ENCODE results near the gene PRPF19.

Gene PRPF19

DNA sequence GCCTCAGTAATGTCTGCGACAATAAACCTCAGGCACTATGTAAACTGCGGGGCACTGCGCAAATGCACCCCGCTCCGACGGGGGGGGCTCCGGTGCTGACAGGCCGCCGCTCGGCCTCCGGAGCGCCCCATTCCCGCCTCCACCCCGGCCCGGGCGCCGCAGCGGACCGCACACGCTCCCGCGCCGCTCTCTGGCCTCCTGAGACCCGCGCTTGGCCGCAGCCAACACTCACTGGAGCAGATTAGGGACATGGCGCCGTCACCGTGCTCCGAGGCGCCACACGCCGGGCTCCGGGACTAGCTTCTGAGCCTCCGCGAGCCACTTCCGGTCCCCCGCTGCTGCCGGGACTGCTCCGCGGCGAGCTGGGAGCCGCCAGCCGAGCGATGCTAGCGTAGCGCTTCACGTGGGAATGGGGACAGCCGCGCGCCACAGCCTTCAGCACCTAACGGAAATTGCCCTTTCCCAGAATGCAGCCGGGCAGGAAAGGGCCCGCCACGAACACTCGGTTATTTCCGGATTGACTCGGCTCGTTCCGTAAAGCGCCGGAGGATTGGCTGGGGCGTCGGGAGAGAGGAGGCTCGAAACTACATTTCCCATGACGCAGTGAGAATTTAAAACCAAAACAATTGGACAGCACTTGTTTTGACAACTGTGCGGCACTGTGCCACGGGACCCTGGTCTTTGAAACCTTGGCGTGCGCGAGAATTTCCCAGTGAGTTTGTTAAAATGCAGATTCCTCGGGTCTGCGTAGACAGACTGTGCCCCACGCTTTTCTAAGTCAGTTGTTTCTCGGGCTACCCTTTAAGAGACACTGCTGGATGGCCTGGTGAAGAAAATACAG lies at the start of gene PRPF19:
PRPF19 (minus strand) TSS at position 454 of the 841 bp plus-strand sequence; CDS start at position 251, 203 bp downstream.
- peak within 1 kb of the TSS; percentile 83 to 98 (median 94) for H3K27ac ChIP-seq
- H3K4me3 ChIP-seq, result peak within 1 kb of the TSS; percentile 66 to 100 (median 95)

DNA sequence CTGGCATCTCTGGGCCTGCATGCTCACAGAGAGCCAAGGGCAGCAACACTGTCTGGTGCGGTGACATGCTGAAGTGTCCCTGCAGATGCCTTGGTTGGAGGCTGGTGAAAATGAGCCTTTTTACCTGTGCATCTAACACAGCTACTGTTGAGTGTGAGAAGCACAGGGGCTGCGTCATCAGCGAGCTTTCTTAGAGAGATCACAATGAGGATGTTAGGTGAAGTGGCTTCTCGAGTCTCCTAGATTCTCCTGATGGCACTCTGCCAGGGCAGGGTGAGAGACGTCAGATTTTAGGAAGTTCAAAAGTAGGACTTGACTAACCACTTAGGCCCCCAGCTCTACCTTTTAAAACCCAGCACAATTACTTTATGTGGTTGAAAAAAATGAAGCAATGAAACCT lies 49.2 kb upstream of the PRPF19 start:
- Histone ChIP-seq H3K4me3 (no peak overlapping the region), H3K27ac (no peak overlapping the region)

DNA sequence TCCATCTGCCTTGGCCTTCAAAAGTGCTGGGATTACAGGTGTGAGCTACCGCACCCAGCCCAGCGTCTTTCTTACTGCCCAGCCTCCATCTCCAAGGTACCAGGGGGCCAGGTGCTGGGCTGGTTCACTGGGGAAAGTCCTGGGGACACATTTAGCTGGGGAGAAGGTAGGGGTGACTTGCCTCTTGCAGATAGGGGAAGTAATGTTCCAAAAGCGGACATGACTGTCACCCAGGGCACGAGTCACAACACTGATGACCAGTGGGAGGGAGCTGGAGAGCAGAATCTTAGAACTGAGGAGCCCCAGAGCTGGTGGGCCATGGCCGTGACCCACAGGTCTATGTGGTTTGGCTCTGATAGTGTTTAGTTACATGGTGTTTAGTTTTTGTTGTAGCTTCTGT lies 48.0 kb upstream of the PRPF19 start:
- peak overlapping the region in 2 of 21 experiments; percentile 30 to 44 for H3K27ac ChIP-seq

DNA sequence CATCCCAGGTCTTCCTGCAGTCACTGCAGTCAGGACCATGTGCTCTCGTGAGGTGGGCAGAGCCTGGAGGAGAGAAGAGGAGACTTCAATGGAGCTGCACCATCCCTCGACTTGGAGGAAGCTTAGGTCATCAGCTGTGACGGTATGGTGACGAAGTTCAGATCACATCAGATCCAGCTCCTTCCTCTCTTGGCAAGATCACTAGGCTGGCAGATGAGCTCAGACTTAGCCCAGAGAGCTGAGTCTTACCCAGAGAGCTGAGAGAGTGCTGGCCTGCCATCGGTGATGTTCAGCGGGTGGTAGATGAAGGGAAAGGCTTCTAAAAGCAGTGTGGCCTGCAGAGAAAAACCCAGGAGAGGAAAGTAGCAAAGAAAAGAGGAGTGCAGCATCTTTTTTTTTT lies 47.4 kb upstream of the PRPF19 start:
- H3K27ac ChIP-seq, result peak overlapping the region in 4 of 21 experiments; percentile 8 to 92 (median 90)
- H3K4me3 ChIP-seq, result no peak overlapping the region

More for the DNA sequence above, 48.0 kb upstream of the PRPF19 start:
- no peak overlapping the region for H3K4me3 ChIP-seq

DNA sequence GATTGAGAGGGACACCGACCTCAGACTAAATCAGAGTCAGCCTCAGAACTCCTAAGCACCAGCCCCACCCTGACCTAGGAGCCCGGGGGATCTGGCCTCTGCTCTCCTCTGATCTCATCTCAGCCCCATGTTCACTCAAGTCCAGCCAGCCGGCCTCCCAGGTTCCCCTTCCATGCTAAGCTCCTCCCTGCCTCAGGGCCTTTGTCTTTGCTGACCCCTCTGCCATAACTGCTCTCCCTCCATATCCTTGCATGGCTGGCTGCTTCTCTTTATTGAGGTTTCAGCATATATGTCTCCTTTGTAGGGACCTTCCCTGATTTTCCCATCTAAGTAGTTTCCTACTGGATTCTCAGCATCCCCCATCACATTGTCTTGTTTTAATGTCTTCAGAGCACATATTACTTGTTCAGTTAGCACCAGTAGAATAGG lies 46.4 kb upstream of the PRPF19 start:
- Histone ChIP-seq H3K27ac (peak overlapping the region in 20 of 21 experiments; percentile 49 to 93 (median 86)), H3K4me3 (peak overlapping the region in 6 of 7 experiments; percentile 28 to 45 (median 34))

DNA sequence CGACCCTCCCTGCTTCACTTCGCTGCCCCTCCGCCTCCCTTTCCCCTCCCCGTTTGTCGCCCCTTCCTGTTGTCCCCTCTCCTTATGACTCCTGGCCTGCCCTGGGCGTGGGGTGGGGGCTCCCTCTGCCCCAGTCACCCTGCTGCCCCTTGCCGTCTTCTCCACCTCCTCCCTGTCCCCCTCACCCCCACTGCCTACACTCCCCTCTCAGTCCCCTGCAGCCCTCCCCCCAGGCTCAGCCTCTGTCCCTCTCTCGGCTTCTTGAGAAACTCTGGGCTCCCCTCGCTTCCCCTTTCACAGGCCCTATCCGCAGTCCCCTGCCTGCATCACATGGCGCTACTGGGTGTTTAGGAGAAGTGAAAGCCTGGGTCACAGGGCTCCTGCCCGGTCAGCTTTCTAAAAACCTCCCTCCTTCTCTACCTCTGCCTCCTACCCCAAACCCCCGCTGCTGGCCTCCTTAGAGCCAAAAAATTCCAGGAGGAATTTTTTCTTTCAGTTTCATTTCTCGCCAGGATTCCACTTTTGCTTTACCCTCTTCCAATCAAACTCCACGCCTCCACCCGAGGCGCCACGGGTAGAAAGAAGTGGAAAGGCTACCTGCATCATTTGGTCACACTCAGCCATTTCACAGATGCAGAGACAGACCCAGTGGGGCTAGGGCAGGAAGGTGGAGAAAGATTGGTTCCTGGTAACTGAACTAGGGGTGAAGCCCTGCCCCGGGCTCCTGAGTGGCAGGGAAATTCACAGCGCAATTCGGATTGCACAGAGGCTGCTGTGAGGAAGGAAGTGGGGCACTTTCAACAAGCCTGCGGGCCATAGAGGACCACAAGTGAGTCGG lies 45.7 kb upstream of the PRPF19 start, which contains the start of gene SLC15A3:
SLC15A3 (minus strand) TSS at position 273 of the 838 bp plus-strand sequence. CDS start 625 bp downstream, outside the sequence.
- H3K4me3 ChIP-seq, result peak within 1 kb of the TSS; percentile 20 to 45 (median 30)

DNA sequence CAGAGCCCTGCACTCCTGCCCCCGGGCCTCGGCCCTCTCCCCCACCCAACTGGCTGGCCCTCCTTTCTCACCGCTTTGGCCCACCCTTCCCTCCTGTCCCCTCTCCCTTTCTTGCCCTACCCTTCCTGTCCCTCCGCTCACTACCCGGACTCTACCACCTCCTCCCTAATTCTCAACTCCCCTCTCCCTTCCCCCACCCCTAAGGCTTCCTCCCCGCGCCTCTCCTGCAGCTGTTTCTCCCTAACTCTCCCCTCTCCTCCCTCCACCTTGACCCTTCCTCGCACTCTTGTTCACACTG lies 45.2 kb upstream of the PRPF19 start:
- peak overlapping the region; percentile 49 to 93 (median 86) for H3K27ac ChIP-seq
- peak overlapping the region; percentile 20 to 45 (median 30) for H3K4me3 ChIP-seq

More for the DNA sequence above, 45.7 kb upstream of the PRPF19 start, which contains the start of gene SLC15A3:
- H3K27ac ChIP-seq, result peak within 1 kb of the TSS; percentile 49 to 93 (median 86)

DNA sequence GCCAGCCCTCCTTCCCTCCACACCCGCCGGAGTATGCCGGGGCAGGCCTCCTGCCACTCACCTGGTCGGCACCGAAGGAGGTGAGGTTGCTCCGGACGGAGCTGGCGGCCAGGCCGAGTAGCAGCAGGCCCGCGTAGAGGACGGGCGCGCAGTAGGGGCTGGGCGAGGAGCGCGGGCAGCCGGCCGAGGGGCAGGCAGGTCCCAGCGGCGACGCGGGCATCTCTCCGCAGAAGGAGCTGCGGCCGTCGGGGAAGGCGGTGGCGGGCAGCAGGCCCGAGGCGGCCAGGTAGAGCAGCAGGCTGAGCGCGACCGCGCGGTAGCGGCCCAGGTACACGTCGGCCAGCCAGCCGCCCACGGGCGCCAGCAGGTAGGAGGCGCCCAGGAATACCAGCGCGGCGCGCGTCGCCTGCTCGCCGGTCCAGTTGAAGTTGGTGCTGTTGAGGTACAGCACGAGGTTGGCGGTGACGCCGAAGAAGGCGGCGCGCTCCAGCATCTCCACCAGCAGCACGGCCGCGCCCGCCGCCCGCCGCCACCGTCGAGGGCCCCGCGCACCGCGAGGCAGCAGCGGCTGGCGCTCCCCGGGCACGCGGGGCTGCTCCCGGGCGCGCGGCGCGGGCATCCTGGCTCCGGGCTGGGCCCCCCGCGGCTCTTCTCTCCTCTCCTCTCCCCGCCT lies 44.7 kb upstream of the PRPF19 start:
- Histone ChIP-seq H3K4me3 (peak overlapping the region; percentile 20 to 45 (median 30)), H3K27ac (peak overlapping the region in 20 of 21 experiments; percentile 49 to 93 (median 86))

DNA sequence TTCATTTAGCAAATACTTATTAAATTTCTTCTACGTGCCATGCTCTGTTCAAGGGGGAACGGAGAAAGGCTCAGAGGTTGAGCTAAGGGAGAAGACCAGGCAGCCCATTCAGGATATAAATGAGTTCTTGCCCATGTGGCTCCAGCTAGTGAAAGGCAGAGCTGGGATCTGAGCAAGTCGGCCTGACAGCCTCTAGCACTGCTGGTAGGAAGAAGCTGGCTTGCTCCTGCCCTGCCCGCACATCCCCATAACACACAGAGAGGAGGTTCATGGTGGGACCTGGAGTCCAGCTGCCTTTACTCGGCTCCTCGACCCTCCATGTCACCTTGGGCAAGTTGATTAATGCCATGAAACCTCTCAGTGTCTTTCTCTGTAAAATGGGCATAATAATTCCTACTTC lies 43.6 kb upstream of the PRPF19 start:
- peak overlapping the region in 2 of 21 experiments; percentile 89 to 92 for H3K27ac ChIP-seq
- H3K4me3 ChIP-seq, result peak overlapping the region in 5 of 7 experiments; percentile 28 to 45 (median 38)

DNA sequence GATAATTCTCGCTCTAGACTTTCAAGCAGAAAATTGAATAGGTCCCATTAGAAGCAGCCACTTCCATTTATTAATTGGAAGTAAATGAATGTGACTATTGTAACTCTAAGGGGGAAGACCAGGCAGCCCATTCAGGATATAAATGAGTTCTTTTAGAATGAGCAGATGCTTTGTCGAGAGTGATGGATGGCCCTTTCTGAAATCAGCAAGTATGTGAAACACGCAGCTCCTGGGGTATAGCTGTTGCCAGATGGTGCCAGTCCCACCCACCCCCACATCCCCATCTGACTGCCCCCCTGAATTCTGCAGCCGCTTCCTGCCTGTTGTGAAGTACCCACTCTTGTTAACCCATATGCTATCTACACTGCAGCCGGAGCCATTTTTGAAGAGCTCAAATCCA lies 41.9 kb upstream of the PRPF19 start:
- no peak overlapping the region for H3K4me3 ChIP-seq
- H3K27ac ChIP-seq, result no peak overlapping the region

DNA sequence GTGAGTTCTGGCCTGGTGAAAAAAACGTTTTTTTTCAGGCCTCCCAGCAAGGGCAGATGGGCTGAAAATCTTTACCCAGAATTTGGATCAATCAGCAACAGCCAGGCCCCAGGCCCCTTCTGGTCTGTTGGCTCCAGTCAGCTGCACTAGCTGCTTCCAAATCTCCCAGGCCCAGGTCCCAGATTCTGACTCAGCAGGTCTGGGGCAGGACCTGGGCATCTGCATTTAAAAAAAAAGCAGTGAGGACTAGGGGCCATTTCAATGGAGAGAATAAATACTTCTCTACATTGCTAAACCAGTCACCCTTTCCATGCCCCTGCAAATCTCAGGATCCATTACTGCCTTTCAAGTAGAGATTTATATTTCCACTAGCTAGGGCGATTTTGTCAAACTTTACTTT lies 41.3 kb upstream of the PRPF19 start:
- H3K4me3 ChIP-seq, result no peak overlapping the region

DNA sequence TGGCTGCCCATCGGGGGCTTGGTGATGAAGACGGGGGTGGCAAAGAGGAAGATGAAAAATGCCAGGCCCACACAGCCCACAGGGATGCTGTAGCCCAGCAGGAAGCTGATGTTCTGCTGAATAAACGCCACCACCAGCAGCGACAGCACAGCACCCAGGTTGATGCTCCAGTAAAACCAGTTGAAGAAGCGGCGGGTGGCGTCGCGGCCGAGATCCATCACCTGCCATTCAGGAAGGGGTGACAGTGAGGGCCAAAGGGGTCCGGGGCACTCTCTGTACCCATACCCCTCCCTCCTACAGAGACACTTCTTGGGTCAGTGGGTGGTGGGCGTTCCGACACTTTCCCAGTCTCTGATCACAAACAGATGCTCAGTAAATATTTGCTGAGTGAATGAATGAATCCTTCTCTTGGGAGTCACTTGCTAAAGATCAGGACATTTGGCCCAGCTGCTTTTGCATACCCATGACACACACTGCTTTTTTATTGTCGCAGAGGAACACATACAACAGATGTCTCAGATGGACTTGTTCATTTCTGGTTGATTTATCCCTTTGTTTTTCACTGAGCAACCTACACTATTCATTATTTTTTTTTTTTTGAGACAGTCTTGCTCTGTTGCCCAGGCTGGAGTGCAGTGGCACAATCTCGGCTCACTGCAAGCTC lies 40.3 kb upstream of the PRPF19 start:
- Histone ChIP-seq H3K27ac (peak overlapping the region in 1 of 21 experiments; percentile 47), H3K4me3 (no peak overlapping the region)

More for the DNA sequence above, 41.3 kb upstream of the PRPF19 start:
- peak overlapping the region in 1 of 21 experiments; percentile 5 for H3K27ac ChIP-seq

DNA sequence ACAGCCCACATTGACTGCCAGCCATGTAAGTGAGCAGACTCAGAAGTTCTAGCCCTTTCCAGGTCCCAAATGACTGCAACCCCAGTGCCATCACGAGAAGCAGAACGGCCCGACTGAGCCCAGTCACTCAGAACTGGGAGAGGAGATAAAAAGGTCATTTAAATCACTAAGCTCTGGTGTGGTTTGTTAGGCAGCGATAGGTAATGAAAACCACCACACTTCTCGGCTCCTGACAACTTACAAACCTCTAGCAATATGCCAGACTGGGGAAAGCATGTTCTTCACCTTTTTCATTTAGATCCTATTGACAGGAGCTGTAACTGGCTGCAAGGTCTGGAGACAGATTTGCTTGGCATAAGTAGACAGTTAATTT lies 38.9 kb upstream of the PRPF19 start:
- H3K4me3 ChIP-seq, result no peak overlapping the region
- no peak overlapping the region for H3K27ac ChIP-seq

DNA sequence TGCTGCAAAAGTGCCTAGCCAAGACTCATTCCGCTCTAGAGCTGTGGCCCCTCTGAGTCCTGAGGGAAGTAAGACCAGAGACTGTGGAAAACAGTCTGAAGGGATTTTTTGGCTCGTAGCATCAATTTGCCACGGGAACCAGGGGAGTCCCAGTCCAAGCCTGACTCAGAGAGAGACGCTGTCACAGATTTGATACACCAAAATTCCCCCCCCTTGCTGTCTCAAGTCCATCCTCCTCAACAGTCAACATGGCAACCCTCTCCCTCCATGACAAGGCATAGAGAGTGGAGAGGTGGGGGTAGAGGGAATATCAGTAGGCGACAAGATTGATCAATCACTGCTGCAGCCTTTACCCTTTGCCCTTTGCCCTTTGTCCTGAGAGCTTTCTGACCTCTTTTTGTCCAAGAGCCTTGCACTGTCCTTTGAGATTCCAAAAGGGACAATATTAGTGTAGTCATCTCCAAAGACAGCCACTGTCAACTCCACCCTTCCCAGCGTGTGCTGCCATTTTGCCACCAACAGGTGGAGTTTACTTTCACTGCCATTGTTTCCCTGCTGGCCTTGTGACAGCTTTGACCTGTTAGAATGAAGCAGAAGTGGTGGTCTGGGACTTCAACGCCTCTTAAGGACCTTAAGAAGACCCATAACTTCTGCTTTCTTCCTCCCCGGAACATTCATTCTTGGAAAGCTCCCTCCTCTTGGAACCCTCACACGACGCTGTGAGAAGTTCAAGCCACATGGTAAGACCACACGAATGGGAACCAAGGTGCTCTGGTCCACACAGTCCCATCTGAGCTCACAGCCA lies 38.3 kb upstream of the PRPF19 start:
- Histone ChIP-seq H3K4me3 (no peak overlapping the region), H3K27ac (no peak overlapping the region)

DNA sequence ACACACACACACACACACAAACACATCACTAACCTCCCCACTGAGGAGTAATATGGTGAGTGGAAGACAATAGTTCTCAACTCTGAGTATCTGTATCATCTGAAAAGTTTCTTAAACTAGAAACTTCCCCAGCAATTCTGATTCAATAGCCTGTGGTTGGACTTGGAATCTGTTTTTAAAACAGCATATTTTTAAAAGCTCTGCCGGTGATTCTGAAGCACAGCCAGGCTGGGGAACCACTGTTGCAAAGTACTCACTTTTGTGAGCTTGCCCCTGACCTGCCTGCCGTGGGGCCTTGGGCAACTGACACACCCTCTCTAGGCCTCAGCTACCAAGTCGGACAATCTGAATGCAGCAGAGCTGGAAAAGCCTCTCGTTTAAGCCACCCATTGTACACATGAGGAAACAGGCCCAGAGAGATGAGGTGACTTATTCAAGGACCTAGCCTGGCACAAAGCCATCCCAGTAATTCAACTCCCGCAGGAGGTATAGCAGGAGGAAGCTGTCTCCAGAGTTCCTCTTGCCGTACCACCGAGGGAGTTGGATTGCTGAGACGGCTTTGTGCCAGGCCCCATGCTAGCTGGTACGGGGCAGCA lies 36.7 kb upstream of the PRPF19 start:
- no peak overlapping the region for H3K4me3 ChIP-seq
- H3K27ac ChIP-seq, result peak overlapping the region in 6 of 21 experiments; percentile 4 to 35 (median 18)

DNA sequence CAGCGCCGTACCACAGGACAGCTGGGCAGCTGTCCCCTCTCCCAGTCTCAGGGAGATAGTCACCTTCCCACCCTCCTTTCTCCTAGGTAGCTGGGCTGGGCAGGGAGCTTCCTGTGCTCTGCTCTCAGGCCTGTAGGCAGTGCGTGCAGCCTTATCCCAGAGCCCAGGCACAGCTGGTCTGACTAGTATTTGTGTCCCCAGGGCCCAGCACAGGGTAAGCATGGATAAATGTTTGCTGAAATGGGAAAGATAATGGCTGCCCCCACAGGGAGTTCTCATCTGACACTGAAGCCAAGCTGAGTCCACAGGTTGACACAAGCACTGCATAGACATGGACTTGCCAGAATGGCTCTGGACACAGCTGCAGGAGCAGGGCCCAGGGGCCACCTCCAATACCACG lies 35.8 kb upstream of the PRPF19 start:
- peak overlapping the region in 2 of 21 experiments; percentile 21 to 39 for H3K27ac ChIP-seq

DNA sequence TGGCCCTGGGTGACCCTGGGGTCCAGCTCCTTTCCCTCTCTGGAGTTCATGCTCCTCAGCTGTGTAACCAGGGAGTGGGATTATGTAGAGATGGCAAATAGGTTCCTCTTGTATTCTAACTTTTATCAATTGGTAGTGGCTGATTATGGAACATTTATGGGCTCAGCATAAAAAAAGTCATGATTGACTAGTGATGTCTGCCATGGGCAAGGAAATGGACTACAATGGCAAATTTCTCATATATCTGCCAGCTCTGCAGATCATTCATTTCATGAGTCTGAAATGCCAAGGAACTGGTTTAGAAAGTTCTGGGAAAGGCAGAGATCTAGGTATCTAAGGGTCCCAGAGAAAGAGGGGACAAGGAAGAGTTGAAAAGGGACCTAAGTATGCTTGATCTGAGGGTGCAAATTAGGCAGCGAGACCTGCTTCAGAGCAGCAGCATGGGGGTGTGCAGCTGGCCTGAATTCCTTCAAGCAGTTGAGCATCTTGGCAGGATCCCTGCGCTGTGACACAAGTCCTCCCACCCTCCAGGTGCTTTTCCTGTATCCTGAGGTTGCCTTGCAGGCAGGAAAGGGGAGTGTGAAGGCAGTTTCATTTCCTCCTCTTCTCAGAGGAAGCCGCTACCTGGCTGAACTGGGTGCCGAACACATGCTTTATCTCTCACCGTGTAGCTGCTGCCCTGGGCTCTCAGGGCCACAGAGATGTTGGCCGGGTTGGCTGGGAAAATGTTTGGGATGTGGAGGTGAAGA lies 35.2 kb upstream of the PRPF19 start:
- no peak overlapping the region for H3K4me3 ChIP-seq
- H3K27ac ChIP-seq, result peak overlapping the region in 1 of 21 experiments; percentile 39

More for the DNA sequence above, 35.8 kb upstream of the PRPF19 start:
- H3K4me3 ChIP-seq, result no peak overlapping the region

All from skin epidermis (tissue), 12 donors.